ENCODE measurements around the gene ARTN. TPM values are rescaled to one million over a fixed set of nuclear protein-coding genes. Genes with fewer than 3 reads are reported as not detected.

ARTN gene, protein sequence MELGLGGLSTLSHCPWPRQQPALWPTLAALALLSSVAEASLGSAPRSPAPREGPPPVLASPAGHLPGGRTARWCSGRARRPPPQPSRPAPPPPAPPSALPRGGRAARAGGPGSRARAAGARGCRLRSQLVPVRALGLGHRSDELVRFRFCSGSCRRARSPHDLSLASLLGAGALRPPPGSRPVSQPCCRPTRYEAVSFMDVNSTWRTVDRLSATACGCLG
- total RNA-seq = 0.13 TPM in 1 of 2 replicates, not detected in the other

DNA sequence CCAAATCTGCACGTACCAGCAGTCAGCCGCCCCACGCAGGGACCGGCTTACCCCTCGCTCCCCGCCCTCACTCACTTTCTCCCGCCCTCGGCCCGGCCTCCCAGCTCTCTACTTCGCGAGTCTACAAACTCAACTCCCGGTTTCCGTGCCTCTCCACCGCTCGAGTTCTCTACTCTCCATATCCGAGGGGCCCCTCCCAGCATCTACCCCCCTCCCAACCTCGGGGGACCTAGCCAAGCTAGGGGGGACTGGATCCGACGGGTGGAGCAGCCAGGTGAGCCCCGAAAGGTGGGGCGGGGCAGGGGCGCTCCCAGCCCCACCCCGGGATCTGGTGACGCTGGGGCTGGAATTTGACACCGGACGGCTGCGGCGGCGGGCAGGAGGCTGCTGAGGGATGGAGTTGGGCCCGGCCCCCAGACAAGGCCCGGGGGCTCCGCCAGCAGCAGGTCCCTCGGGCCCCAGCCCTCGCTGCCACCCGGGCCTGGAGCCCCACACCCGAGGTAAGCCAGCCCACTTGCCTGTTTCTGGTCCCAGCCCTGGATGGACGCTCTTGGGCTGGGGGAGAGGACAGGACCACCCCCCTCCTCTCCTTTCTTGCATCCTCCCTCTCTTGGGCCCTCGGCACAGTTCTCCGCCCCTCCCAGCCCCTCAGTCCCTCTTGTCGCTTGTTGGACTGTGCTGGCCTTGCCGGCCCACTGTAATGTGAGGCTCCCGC is at the start of gene ARTN:
Gene ARTN, plus strand, starts transcription at position 416 of the 715 bp plus-strand sequence. CDS start 1,856 bp downstream, outside the sequence.

DNA sequence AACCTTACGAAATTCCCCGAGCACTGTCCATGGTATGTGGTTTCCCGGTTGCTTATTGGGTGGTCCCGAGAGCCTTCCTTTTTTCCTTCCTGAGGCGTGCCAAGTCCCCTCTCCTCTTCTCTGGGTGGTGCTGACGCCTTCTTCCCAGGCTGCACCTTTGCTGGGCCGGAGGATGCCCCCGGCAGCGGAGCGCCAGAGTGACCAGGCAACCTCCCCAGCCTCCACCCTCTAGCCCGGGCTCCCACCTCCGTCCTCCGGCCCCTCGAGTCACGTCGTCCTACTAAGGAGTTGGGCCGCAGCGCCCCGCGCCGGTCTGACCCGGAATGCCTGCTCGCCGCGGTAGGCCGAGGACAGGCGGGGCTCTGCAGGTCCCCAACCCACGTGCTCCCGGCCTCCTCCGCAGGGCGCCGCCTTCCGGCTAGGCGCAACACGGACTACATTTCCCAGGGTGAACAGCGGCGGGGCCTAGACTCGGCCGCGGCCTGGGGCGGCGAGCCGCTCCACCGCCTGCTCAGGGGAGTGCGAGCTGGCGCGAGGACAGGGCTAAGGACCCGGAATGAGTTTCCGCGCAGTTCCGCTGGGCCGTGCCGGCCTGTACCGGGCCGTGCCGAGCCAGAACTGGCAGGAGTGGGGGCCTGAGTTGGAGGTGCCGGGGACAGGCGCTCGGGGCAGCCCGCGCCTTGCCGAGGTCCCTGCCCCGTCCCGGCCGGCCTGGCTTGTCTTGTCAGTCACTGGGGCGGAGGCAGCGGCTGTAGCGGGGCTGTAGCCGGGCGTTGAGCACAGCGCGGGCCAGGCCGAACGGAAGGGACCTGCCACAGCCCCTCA is 12.8 kb downstream of the ARTN start, which contains the start of gene IPO13:
Gene IPO13, plus strand, starts transcription at position 715 of the 825 bp plus-strand sequence. CDS start 651 bp downstream, outside the sequence.

DNA sequence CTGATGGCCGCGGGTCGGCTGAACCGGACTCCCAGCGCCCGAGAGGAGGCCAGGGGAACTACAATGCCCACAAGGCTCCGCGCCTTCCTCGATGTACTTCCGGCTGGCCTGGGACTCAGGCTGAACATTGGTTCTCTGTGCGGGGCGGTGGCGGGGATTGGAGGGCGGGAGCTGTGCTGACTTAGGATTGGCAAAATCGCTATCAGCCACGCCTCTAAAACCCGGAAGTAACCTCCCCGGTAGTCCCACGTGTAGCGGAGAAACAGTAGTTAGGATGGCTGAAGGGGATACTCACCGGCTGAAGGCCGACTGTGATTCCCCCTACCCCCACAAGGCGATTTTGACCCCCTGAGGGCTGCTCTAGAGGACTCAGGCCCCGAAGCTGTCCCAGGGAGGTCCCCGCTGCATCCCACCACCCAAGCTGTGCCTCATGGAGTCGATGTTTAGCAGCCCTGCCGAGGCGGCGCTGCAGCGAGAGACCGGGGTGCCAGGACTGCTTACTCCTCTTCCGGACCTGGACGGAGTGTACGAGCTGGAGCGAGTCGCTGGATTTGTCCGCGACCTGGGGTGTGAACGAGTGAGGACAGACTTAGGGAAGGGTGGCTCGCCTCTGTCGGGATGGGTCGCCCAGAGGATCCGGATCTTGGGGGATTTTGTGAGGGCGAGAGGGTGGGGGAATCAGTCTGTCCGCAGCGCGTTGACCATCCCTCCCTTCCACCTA is 36.3 kb downstream of the ARTN start, which contains the start of gene DPH2:
Gene DPH2, plus strand, starts transcription at position 265 of the 721 bp plus-strand sequence. Its CDS starts 166 bp downstream, at position 431.

DNA sequence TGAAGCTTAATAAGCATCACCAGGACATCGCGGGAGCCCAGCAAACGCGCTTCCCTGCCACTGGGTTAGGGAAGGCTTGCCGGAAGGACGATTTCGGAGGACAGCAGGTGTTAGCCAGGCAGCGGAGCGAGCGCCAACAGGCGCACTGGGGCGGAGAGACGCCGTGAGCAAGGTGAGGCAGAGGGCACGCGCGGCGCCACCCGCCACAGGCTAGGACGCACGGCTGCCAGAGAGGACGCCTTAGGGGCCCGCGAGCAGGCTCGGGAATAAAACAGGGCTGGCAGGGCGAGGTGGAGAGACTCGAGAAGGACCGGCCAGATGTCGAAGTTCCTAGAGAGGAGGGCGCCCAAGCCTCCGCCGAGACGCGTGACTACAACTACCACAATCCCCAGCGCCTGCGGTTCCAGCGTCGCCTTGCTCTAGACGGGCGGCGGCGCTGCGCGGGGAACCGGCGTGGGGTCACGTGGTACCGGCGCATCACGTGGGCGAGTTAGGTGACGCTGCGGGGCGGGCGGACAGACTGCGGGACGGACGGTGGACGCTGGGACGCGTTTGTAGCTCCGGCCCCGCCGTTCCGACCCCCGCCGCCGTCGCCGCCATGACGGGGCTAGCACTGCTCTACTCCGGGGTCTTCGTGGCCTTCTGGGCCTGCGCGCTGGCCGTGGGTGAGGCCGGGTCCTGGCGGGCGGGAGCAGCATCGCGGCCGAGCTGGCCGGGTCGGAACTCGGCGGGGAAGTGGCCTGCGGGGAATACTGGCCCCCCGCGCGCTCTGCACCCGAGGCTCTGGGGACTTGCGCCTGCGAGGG is 41.0 kb downstream of the ARTN start, which contains the start of gene ATP6V0B:
Gene ATP6V0B, plus strand, starts transcription at position 518 of the 806 bp plus-strand sequence. Its CDS starts 81 bp downstream, at position 599.

DNA sequence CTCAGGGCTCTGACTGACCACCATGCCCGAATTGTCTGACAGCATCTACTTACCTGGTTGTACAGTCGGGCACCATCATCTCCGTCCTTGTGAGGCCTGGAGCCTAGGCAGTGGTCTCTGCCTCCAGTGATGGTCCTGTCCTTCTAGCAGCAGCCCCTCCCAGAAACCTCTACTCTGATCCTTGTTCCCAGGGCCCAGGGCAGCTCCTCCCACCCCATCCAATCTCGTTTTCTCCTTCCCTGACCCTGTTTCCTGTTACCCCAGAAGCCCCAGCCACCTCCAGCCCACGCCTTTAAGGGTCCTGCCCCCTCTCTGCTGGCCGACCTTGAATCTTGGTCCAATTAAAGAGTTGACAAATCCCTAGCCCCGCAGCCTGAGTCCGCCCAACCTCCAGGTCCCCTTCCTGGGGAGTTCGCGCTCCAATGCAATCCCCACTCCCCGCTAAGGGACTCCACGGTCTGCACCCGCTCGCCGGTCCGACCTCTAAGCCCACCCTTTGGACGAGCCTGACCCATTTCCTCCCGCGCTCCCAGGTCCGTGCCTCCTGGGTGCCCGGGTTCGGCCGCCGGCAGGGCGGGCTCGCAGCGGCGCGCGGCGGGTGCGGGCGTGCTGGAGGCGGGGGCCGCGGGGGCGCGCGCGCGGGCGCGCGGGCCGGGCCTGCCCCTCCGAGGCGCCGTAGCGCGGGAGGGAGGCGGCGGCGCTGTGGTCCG is 45.1 kb downstream of the ARTN start, which contains the start of gene B4GALT2:
Gene B4GALT2, plus strand, starts transcription at position 660 of the 710 bp plus-strand sequence. CDS start 1,951 bp downstream, outside the sequence.

Other genes starting within 250 kb of the ARTN start
- gene ST3GAL3, start 226.3 kb upstream of the ARTN start, total RNA-seq = 9.9 and 22.5 TPM in 2 replicates
- 6.6 and 14.7 TPM in 2 replicates for gene IPO13, start 13.1 kb downstream of the ARTN start, total RNA-seq
- gene DPH2, start 36.2 kb downstream of the ARTN start, total RNA-seq = 13.8 and 23.9 TPM in 2 replicates
- gene ATP6V0B, start 41.2 kb downstream of the ARTN start, total RNA-seq = 90.7 and 94.1 TPM in 2 replicates
- gene B4GALT2, start 45.4 kb downstream of the ARTN start, total RNA-seq = 42.6 and 49.8 TPM in 2 replicates
- 1.5 and 2.4 TPM in 2 replicates for gene CCDC24, start 57.8 kb downstream of the ARTN start, total RNA-seq
- 0.16 and 0.63 TPM in 2 replicates for gene SLC6A9, start 97.7 kb downstream of the ARTN start, total RNA-seq
- gene KLF17, start 185.0 kb downstream of the ARTN start, total RNA-seq = not detected in 2 replicates
- gene KLF18, start 207.8 kb downstream of the ARTN start, total RNA-seq = not detected in 2 replicates

All from bladder microvascular endothelial cell (primary cell).